ENCODE measurements around the gene MXRA8. TPM values are rescaled to one million over a fixed set of nuclear protein-coding genes. Genes with fewer than 3 reads are reported as not detected.

Gene MXRA8
- total RNA-seq, 3 donors from 2014 or later = 6.8 to 62.1 (median 20.8) TPM

DNA sequence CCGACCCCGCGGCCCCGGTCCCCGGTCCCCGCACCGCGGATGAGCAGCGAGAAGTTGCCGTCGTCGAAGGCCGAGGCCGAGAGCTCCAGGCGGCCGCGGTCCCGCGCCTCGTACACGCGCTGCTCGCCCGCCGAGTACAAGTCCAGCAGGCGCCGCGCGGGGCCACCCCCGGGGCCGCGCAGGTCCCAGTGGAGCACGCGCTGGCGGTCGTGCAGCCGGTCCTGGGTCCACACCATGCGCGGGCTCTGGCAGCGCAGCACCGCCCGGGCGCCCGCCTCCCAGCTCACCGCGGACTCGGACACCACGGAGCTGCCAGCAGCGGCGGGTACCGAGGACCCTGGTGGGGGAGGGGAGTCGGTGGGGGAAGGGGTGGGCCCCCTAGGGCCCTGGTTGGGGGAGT, 2.9 kb downstream of the MXRA8 start:
- no peak overlapping the region for H3K4me3 ChIP-seq
- DNase-seq = peak in 1 of 3 donors; percentile 54
- peak; percentile 25 for ATAC-seq
- intact Hi-C loops (cut with DNase I, micrococcal nuclease) = no loop called here
- H3K9me3 ChIP-seq = no peaks in the 10 kb centered on the region
- peaks cover 12% of the 10 kb centered on the region for H3K4me1 ChIP-seq (ENCODE audit: low read depth)
- H3K36me3 ChIP-seq (ENCODE audit: low read depth) = no peaks in the 10 kb centered on the region
- TF ChIP-seq, protein P1, sequence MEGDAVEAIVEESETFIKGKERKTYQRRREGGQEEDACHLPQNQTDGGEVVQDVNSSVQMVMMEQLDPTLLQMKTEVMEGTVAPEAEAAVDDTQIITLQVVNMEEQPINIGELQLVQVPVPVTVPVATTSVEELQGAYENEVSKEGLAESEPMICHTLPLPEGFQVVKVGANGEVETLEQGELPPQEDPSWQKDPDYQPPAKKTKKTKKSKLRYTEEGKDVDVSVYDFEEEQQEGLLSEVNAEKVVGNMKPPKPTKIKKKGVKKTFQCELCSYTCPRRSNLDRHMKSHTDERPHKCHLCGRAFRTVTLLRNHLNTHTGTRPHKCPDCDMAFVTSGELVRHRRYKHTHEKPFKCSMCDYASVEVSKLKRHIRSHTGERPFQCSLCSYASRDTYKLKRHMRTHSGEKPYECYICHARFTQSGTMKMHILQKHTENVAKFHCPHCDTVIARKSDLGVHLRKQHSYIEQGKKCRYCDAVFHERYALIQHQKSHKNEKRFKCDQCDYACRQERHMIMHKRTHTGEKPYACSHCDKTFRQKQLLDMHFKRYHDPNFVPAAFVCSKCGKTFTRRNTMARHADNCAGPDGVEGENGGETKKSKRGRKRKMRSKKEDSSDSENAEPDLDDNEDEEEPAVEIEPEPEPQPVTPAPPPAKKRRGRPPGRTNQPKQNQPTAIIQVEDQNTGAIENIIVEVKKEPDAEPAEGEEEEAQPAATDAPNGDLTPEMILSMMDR (IDR thresholded peaks at IDR 0.05) = no peak

DNA sequence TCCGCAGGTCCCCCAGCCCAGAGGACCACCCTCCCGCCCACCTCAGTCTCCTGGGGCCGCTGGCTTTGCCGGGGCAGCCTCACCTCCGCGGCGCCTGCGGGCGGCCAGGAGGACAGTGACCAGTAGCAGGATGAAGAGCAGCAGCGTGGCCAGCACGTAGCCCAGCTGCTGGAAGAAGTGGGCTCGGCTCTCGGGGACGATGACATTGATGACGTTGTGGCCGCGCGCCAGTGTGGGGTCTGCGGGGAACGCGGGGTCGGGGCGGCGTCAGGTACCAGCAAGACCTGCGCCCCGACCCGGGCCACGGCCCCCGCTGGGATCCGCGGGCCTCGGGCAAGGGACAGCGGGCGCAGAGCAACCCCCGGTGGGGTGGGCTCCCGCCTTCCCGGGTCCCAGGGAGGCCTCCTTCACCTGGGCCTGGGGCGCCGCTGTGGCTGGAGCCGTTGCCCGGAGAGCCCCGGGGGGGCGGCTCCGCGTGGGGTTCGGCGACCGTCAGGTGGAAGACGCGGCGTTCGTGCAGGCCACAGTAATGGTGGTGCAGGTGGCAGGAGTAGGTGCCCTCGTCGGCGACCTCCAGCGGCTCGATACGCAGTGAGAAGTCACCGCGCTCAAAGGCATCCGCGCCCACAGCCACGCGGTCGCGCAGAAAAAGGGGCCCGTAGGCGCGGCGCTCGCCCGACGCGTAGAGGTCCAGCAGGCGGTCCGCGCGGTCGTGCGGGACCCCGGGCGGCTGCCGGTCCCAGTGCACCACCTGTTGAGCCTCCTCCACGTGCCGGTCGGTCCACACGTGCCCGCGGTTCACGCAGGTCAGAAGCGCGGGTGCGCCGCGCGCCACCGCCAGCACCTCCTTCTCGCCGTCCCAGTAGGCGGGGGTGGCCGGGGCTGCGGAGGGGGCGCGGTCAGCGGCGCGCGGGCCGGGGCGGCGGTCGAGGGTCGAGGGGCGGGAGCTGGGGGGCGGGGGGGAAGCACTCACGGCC, 3.8 kb downstream of the MXRA8 start:
- Histone ChIP-seq H3K36me3 (ENCODE audit: low read depth) (no peaks in the 10 kb centered on the region), H3K9me3 (no peaks in the 10 kb centered on the region), H3K4me1 (ENCODE audit: low read depth) (peaks cover 12% of the 10 kb centered on the region), H3K4me3 (no peak overlapping the region)
- ATAC-seq (no peak), DNase-seq (peak in 1 of 3 donors; percentile 34)
- TF ChIP-seq, protein P1 (IDR thresholded peaks at IDR 0.05) = no peak
- intact Hi-C loops (cut with DNase I, micrococcal nuclease) = no loop called here

DNA sequence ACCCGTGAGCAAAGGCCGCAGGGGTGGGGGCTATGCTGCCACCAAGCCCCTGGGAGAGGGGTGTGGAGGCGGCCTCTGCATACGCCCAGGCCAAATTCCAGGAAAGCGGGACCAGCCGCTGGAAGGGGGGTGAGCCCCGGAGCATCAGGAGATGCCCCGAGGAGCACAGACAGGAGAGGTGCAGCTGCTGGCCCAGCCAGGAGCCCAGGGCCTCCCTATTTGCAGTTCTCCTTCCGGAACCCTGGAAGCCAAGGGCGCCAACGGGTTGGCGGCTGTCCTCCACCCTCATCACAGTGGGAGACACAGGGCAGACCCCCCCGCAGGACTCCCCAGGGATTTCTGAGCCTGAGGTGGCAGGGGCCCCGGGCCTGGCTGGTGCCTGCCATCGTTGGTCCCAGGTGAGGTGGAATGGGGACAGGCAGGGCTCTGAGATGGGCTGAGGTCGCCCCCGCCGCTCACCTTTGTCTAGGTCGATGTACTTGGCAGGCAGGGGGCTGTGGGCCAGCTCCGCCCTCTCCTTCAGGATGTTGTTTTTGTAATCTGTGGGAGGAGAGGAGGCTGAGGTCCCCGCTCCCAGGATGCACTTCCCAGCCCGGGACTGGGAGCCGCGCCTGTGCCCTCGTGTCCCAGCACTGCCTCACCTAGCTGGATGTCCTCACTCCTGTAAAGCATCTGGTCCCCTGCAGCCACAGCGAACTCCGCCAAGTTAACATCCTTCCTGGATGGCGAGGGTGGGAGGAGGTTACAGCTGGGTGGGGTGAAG, 4.8 kb downstream of the MXRA8 start:
- no peak for DNase-seq
- Histone ChIP-seq H3K36me3 (ENCODE audit: low read depth) (no peaks in the 10 kb centered on the region), H3K9me3 (no peaks in the 10 kb centered on the region), H3K4me3 (no peak overlapping the region), H3K4me1 (ENCODE audit: low read depth) (peaks cover 12% of the 10 kb centered on the region)
- TF ChIP-seq, protein P1 (IDR thresholded peaks at IDR 0.05) = no peak
- ATAC-seq = no peak
- intact Hi-C loops (cut with DNase I, micrococcal nuclease) = loop anchor here in 1 of 2 donors (2.0 kb wide), 1 partner anchor 21 kb away; the partner anchor contains the start of gene AURKAIP1

DNA sequence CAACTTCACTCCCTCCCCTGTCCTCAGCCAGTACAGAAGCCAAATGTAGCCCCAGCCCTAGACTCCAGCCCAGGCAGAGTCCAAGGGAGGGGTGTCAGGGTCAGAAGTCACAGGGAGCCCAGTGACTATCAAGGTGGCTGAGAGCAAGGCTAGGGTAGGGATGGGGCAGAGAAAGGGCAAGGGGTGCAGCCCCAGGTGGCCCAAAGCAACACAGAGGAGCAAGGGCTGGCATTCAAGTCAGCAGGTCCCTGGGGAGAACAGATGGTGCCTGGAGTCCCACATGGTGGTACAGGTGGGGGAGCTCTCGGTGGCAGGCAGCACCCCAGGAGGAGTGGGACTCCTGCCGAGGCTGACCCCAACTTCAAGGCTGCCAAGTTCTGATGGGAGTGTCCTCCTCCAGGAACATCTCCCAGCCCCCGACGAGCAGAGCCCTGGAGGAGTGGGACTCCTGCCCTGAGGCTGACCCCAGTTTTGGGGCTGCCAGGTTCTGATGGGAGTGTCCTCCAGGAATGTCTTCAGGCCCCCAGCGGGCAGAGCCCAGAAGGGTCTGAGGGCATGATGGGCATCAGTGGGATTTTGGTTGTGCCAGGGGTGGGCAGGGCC, 5.5 kb downstream of the MXRA8 start:
- no peak overlapping the region for H3K4me3 ChIP-seq
- intact Hi-C loops (cut with DNase I, micrococcal nuclease) = loop anchor here in 1 of 2 donors (2.0 kb wide), 1 partner anchor 22 kb away; the partner anchor contains the start of gene AURKAIP1
- no peaks in the 10 kb centered on the region for H3K36me3 ChIP-seq (ENCODE audit: low read depth)
- no peaks in the 10 kb centered on the region for H3K9me3 ChIP-seq
- TF ChIP-seq, protein P1 (IDR thresholded peaks at IDR 0.05) = no peak
- no peak for DNase-seq
- peaks cover 16% of the 10 kb centered on the region for H3K4me1 ChIP-seq (ENCODE audit: low read depth)
- ATAC-seq = no peak

All from mucosa of descending colon (tissue), 3 donors.